ENCODE measurements around the gene TNC. TPM values are rescaled to one million over a fixed set of nuclear protein-coding genes. Genes with fewer than 3 reads are reported as not detected.

The TNC gene
- total and polyA plus RNA-seq, 4 donors: 8.5 to 1,047 (median 103) TPM

GRCh38 chr9:115068031-115068430, 49.9 kb downstream of the TNC start:
- Histone ChIP-seq H3K4me1 (ENCODE audit: control insufficient read depth in 1 of 2, insufficient read depth in 2 of 2, low read length in 2 of 2) (peaks cover 5 to 7% of the 10 kb centered on the region in 2 donors), H3K27ac (ENCODE audit: low read depth in 1 of 2, low read length in 2 of 2) (no peak overlapping the region), H3K9me3 (ENCODE audit: control insufficient read depth, low read length) (no peaks in the 10 kb centered on the region), H3K4me3 (ENCODE audit: low read length in 2 of 2) (no peak overlapping the region), H3K27me3 (ENCODE audit: control insufficient read depth in 1 of 2, insufficient read depth in 2 of 2, low read length in 1 of 2) (no peaks in the 10 kb centered on the region), H3K36me3 (ENCODE audit: control insufficient read depth in 1 of 2, insufficient read depth in 2 of 2, low read length in 1 of 2) (peaks cover 0 to 19% of the 10 kb centered on the region in 2 donors)
- intact Hi-C loops (cut with DNase I): loop anchor here in 1 of 2 donors (10.0 kb wide), 1 partner anchor 47 kb away; the partner anchor contains the start of gene TNC
- ATAC-seq (ENCODE audit: low FRiP score) (no peak), DNase-seq (no peak)

DNA sequence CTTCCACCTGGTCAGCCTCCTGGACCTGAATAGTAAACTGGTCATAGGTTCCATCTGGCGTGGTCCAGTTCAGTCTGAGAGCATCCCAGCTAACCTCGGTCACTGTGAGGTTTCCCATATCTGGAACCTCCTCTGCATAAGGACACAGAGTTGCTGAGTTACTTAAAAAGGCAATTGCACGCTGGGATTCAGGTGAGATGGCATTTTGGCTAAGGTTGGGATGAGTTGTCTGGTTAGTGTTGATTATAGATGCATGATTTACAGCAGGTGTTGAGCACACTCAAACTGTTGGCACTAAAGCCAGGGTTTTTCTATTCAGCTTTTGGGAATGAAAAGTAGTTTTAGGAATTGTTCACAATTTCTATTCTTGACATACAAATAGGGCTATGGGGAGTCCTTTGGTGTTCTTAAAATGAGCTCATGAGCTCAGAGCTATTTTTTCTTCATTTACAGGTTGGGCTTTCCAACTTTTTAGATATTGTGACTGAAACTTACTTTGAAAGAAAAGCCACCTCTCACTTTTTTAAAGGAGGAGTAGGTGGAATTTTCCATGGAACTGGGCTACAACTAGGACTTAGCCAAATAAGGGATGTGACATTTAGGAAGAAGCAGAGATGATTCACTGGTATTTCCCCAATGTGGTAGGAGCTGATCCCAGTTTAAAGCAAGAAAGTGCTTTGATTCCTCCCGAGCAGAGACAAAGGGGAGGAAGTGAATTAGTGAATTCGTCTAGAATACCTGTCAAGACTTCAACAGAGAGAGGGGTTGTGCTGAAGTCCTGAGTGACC, 54.7 kb downstream of the TNC start:
- no peaks in the 10 kb centered on the region for H3K27me3 ChIP-seq (ENCODE audit: control insufficient read depth in 1 of 2, insufficient read depth in 2 of 2, low read length in 1 of 2)
- H3K27ac ChIP-seq (ENCODE audit: low read depth in 1 of 2, low read length in 2 of 2): peak overlapping the region; percentile 39 to 92
- intact Hi-C loops (cut with DNase I): loop anchor here (1.0 to 10.0 kb wide), 3 partner anchors 20 to 83 kb away; partner anchors contain the start of gene TNC (in 1 of the 2)
- no peaks in the 10 kb centered on the region for H3K9me3 ChIP-seq (ENCODE audit: control insufficient read depth, low read length)
- DNase-seq (no peak), ATAC-seq (ENCODE audit: low FRiP score) (peak; percentile 58)
- peaks cover 0 to 6% of the 10 kb centered on the region in 2 donors for H3K36me3 ChIP-seq (ENCODE audit: control insufficient read depth in 1 of 2, insufficient read depth in 2 of 2, low read length in 1 of 2)
- WGBS, 2 donors: 40 to 44% methylated on average over 5 of the region's 5 CpGs
- H3K4me3 ChIP-seq (ENCODE audit: low read length in 2 of 2): no peak overlapping the region
- peaks cover 4 to 11% of the 10 kb centered on the region in 2 donors for H3K4me1 ChIP-seq (ENCODE audit: control insufficient read depth in 1 of 2, insufficient read depth in 2 of 2, low read length in 2 of 2)

- DNase-seq (no peak), ATAC-seq (ENCODE audit: low FRiP score) (peak; percentile 70)
- Histone ChIP-seq H3K4me3 (ENCODE audit: low read length in 2 of 2) (no peak overlapping the region), H3K36me3 (ENCODE audit: control insufficient read depth in 1 of 2, insufficient read depth in 2 of 2, low read length in 1 of 2) (peaks cover 2 to 8% of the 10 kb centered on the region in 2 donors), H3K27me3 (ENCODE audit: control insufficient read depth in 1 of 2, insufficient read depth in 2 of 2, low read length in 1 of 2) (no peaks in the 10 kb centered on the region), H3K9me3 (ENCODE audit: control insufficient read depth, low read length) (no peaks in the 10 kb centered on the region), H3K4me1 (ENCODE audit: control insufficient read depth in 1 of 2, insufficient read depth in 2 of 2, low read length in 2 of 2) (peaks cover 6 to 14% of the 10 kb centered on the region in 2 donors), H3K27ac (ENCODE audit: low read depth in 1 of 2, low read length in 2 of 2) (no peak overlapping the region)
- 49 to 58% methylated on average over 6 of the region's 6 CpGs for WGBS, 2 donors
- intact Hi-C loops (cut with DNase I): loop anchor here in 1 of 2 donors (10.0 kb wide), 1 partner anchor 466 kb away; no protein-coding TSS in a partner anchor
These were observed 59.2 kb downstream of the TNC start for GRCh38 chr9:115058684-115059315.

DNA sequence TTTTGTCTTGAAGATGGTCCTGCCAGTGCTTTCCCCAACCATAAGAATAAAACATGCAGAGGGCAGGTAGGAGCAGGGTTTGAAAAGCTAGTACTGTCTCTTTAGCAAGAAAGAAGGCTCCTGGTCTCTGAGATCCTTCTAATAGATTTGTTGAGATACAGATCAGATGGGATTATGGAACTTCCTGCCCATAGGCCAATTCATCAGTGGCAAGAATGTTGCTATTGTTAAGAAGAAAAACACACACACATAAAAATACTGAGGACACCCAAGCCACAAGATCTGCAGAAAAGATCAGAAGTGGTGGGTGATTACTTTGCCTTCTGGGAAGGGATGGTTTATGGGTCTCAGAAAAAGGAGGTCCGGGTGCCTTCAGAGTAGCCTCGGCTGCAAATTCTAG, 59.8 kb downstream of the TNC start:
- H3K36me3 ChIP-seq (ENCODE audit: control insufficient read depth in 1 of 2, insufficient read depth in 2 of 2, low read length in 1 of 2): peaks cover 2 to 8% of the 10 kb centered on the region in 2 donors
- no peak for ATAC-seq (ENCODE audit: low FRiP score)
- H3K27me3 ChIP-seq (ENCODE audit: control insufficient read depth in 1 of 2, insufficient read depth in 2 of 2, low read length in 1 of 2): no peaks in the 10 kb centered on the region
- no peaks in the 10 kb centered on the region for H3K9me3 ChIP-seq (ENCODE audit: control insufficient read depth, low read length)
- intact Hi-C loops (cut with DNase I): loop anchor here in 1 of 2 donors (10.0 kb wide), 1 partner anchor 467 kb away; no protein-coding TSS in a partner anchor
- WGBS, 2 donors: 82 to 88% methylated on average over 2 of the region's 2 CpGs
- DNase-seq: no peak
- peaks cover 3 to 10% of the 10 kb centered on the region in 2 donors for H3K4me1 ChIP-seq (ENCODE audit: control insufficient read depth in 1 of 2, insufficient read depth in 2 of 2, low read length in 2 of 2)
- H3K4me3 ChIP-seq (ENCODE audit: low read length in 2 of 2): no peak overlapping the region
- H3K27ac ChIP-seq (ENCODE audit: low read depth in 1 of 2, low read length in 2 of 2): peak overlapping the region in 1 of 2 donors; percentile 43

DNA sequence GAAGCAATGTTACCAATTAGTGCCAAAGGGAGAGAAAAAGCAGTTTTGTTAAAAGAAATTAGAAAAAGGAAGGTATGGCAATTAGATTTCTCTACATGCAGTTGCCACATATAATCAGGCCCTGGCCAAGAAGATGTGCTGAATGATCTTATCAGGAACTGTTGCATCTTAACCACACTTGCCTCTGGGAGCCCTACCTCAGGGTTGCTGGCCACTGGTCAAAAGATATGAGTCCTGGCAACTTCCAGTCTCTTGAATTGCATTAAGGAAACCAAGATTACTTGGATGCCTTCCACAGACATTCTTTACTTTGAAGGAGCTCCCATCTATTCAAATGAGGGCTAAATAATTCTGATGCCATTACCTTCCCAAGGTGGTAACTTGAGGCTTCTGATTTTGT, 60.4 kb downstream of the TNC start:
- Histone ChIP-seq H3K27me3 (ENCODE audit: control insufficient read depth in 1 of 2, insufficient read depth in 2 of 2, low read length in 1 of 2) (no peaks in the 10 kb centered on the region), H3K36me3 (ENCODE audit: control insufficient read depth in 1 of 2, insufficient read depth in 2 of 2, low read length in 1 of 2) (peaks cover 2 to 8% of the 10 kb centered on the region in 2 donors), H3K4me3 (ENCODE audit: low read length in 2 of 2) (no peak overlapping the region), H3K9me3 (ENCODE audit: control insufficient read depth, low read length) (no peaks in the 10 kb centered on the region), H3K27ac (ENCODE audit: low read depth in 1 of 2, low read length in 2 of 2) (no peak overlapping the region), H3K4me1 (ENCODE audit: control insufficient read depth in 1 of 2, insufficient read depth in 2 of 2, low read length in 2 of 2) (peaks cover 3 to 7% of the 10 kb centered on the region in 2 donors)
- intact Hi-C loops (cut with DNase I): loop anchor here in 1 of 2 donors (10.0 kb wide), 1 partner anchor 467 kb away; no protein-coding TSS in a partner anchor
- no peak for DNase-seq
- no peak for ATAC-seq (ENCODE audit: low FRiP score)

GRCh38 chr9:115050002-115050490, 67.9 kb downstream of the TNC start:
- H3K27me3 ChIP-seq (ENCODE audit: control insufficient read depth in 1 of 2, insufficient read depth in 2 of 2, low read length in 1 of 2): no peaks in the 10 kb centered on the region
- no peak overlapping the region for H3K27ac ChIP-seq (ENCODE audit: low read depth in 1 of 2, low read length in 2 of 2)
- WGBS, 2 donors: 90 to 95% methylated on average over 5 of the region's 5 CpGs
- no peaks in the 10 kb centered on the region for H3K9me3 ChIP-seq (ENCODE audit: control insufficient read depth, low read length)
- DNase-seq: no peak
- peaks cover 0 to 9% of the 10 kb centered on the region in 2 donors for H3K36me3 ChIP-seq (ENCODE audit: control insufficient read depth in 1 of 2, insufficient read depth in 2 of 2, low read length in 1 of 2)
- no peaks in the 10 kb centered on the region for H3K4me1 ChIP-seq (ENCODE audit: control insufficient read depth in 1 of 2, insufficient read depth in 2 of 2, low read length in 2 of 2)
- intact Hi-C loops (cut with DNase I): loop anchor here in 1 of 2 donors (10.0 kb wide), 1 partner anchor 475 kb away; no protein-coding TSS in a partner anchor
- ATAC-seq (ENCODE audit: low FRiP score): no peak
- no peak overlapping the region for H3K4me3 ChIP-seq (ENCODE audit: low read length in 2 of 2)

GRCh38 chr9:115046824-115047223, 71.1 kb downstream of the TNC start:
- intact Hi-C loops (cut with DNase I): no loop called here
- peaks cover 0 to 2% of the 10 kb centered on the region in 2 donors for H3K4me1 ChIP-seq (ENCODE audit: control insufficient read depth in 1 of 2, insufficient read depth in 2 of 2, low read length in 2 of 2)
- peaks cover 0 to 3% of the 10 kb centered on the region in 2 donors for H3K36me3 ChIP-seq (ENCODE audit: control insufficient read depth in 1 of 2, insufficient read depth in 2 of 2, low read length in 1 of 2)
- no peaks in the 10 kb centered on the region for H3K27me3 ChIP-seq (ENCODE audit: control insufficient read depth in 1 of 2, insufficient read depth in 2 of 2, low read length in 1 of 2)
- no peak for ATAC-seq (ENCODE audit: low FRiP score)
- H3K4me3 ChIP-seq (ENCODE audit: low read length in 2 of 2): no peak overlapping the region
- H3K27ac ChIP-seq (ENCODE audit: low read depth in 1 of 2, low read length in 2 of 2): no peak overlapping the region
- no peak for DNase-seq
- 85 to 97% methylated on average over 1 of the region's 1 CpG for WGBS, 2 donors
- H3K9me3 ChIP-seq (ENCODE audit: control insufficient read depth, low read length): no peaks in the 10 kb centered on the region

GRCh38 chr9:115046199-115046598, 71.8 kb downstream of the TNC start:
- H3K4me3 ChIP-seq (ENCODE audit: low read length in 2 of 2): no peak overlapping the region
- ATAC-seq (ENCODE audit: low FRiP score) (no peak), DNase-seq (no peak)
- H3K4me1 ChIP-seq (ENCODE audit: control insufficient read depth in 1 of 2, insufficient read depth in 2 of 2, low read length in 2 of 2): peaks cover 0 to 2% of the 10 kb centered on the region in 2 donors
- intact Hi-C loops (cut with DNase I): no loop called here
- H3K9me3 ChIP-seq (ENCODE audit: control insufficient read depth, low read length): no peaks in the 10 kb centered on the region
- no peak overlapping the region for H3K27ac ChIP-seq (ENCODE audit: low read depth in 1 of 2, low read length in 2 of 2)
- H3K27me3 ChIP-seq (ENCODE audit: control insufficient read depth in 1 of 2, insufficient read depth in 2 of 2, low read length in 1 of 2): no peaks in the 10 kb centered on the region
- WGBS, 2 donors: 97% methylated on average over 6 of the region's 6 CpGs
- H3K36me3 ChIP-seq (ENCODE audit: control insufficient read depth in 1 of 2, insufficient read depth in 2 of 2, low read length in 1 of 2): peaks cover 0 to 3% of the 10 kb centered on the region in 2 donors
